WTC11 (cell line): Measurements from ENCODE around the gene DGCR8. TPM values are rescaled to one million over a fixed set of nuclear protein-coding genes. Genes with fewer than 3 reads are reported as not detected.

Experiments
- ATAC-seq: fragments of 200-7000 bp; cut with Tn5 transposase; 2 replicates; pipeline ENCODE4 v1.10.0; 2021; ENCODE audit warnings: mild to moderate bottlenecking, moderate library complexity
- CTCF ChIA-PET: fragments of 300-600 bp; sonication (Branson Sonifier 250); formaldehyde crosslinking; loops from one replicate; lab custom pipeline; 2021; ENCODE audit warnings: antibody characterized with exemption; lab: Charles Lee
- POLR2A ChIA-PET: fragments of 350-600 bp; sonication (Branson Sonifier 250); formaldehyde crosslinking; loops from one replicate; lab custom pipeline; 2021; ENCODE audit warnings: antibody characterized with exemption; lab: Charles Lee
- DNase-seq: peaks from one replicate; pipeline ENCODE4 v3.0.0; 2021; ENCODE audit warnings: low spot score
- H3K27ac Mint-ChIP-seq: 2 replicates; pipeline ENCODE4 v1.8.0; 2021; ENCODE audit warnings: mixed read lengths
- H3K27me3 Mint-ChIP-seq: 2 replicates; pipeline ENCODE4 v1.8.0; 2021; ENCODE audit warnings: low read depth, mild to moderate bottlenecking, moderate library complexity, mixed read lengths
- H3K36me3 Mint-ChIP-seq: 2 replicates; pipeline ENCODE4 v1.8.0; 2021; ENCODE audit warnings: mixed read lengths
- H3K4me1 Mint-ChIP-seq: 2 replicates; pipeline ENCODE4 v1.8.0; 2022; ENCODE audit warnings: mixed read lengths
- H3K4me3 Mint-ChIP-seq: 2 replicates; pipeline ENCODE4 v1.8.0; 2021; ENCODE audit warnings: mild to moderate bottlenecking, moderate library complexity, mixed read lengths
- H3K9me3 Mint-ChIP-seq: 2 replicates; pipeline ENCODE4 v1.8.0; 2021; ENCODE audit warnings: mixed read lengths
- ATF1 ChIP-seq: sonication (generic); formaldehyde crosslinking; IDR thresholded peaks from 2 replicates; pipeline ENCODE4 v1.8.1; 2023; ENCODE audit warnings: mild to moderate bottlenecking, moderate library complexity, missing genetic modification reagents
- CREB1 ChIP-seq: sonication (generic); formaldehyde crosslinking; IDR thresholded peaks from 2 replicates; pipeline ENCODE4 v1.8.0; 2023; ENCODE audit warnings: mild to moderate bottlenecking, missing genetic modification reagents
- GTF2I ChIP-seq: fragments of 250-450 bp; sonication (Bioruptor Pico); conservative IDR thresholded peaks from 2 replicates; pipeline ENCODE4 v1.4.0; 2021; ENCODE audit warnings: mild to moderate bottlenecking
- MYBL2 ChIP-seq: sonication (generic); formaldehyde crosslinking; IDR thresholded peaks from 2 replicates; pipeline ENCODE4 v1.8.1; 2023; ENCODE audit warnings: mild to moderate bottlenecking, moderate library complexity, missing genetic modification reagents
- RORB ChIP-seq: fragments of 250-450 bp; sonication (Bioruptor Pico); IDR thresholded peaks from 2 replicates; pipeline ENCODE4 v1.9.0; 2021; ENCODE audit warnings: mild to moderate bottlenecking
- ZNF423 ChIP-seq: fragments of 250-450 bp; sonication (Bioruptor Pico); IDR thresholded peaks from 2 replicates; pipeline ENCODE4 v2.1.2; 2022; ENCODE audit warnings: mild to moderate bottlenecking, moderate library complexity
- total RNA-seq: library from RNA; stranded (reverse); gene quantifications from 3 replicates; pipeline ENCODE4 v1.2.3, GENCODE V29; 2021
- TF ChIP-seq, protein P1 (sequence below): sonication (generic); formaldehyde crosslinking; IDR thresholded peaks from 2 replicates; pipeline ENCODE4 v1.8.0; 2022; ENCODE audit warnings: mild to moderate bottlenecking, missing genetic modification reagents
- TF ChIP-seq, protein P2 (sequence below): sonication (generic); formaldehyde crosslinking; IDR thresholded peaks from 2 replicates; pipeline ENCODE4 v1.8.1; 2023; ENCODE audit warnings: mild to moderate bottlenecking, missing genetic modification reagents, borderline replicate concordance
- TF ChIP-seq, protein P3 (sequence below): sonication (generic); formaldehyde crosslinking; IDR thresholded peaks from 2 replicates; pipeline ENCODE4 v1.8.1; 2022; ENCODE audit warnings: missing genetic modification reagents, borderline replicate concordance
- TF ChIP-seq, protein P4 (sequence below): sonication (generic); formaldehyde crosslinking; IDR thresholded peaks from 2 replicates; pipeline ENCODE4 v1.8.0; 2022; ENCODE audit warnings: mild to moderate bottlenecking, missing genetic modification reagents

DGCR8 gene
- total RNA-seq, 1 experiment from 2014 or later, result 55.0 TPM

DNA sequence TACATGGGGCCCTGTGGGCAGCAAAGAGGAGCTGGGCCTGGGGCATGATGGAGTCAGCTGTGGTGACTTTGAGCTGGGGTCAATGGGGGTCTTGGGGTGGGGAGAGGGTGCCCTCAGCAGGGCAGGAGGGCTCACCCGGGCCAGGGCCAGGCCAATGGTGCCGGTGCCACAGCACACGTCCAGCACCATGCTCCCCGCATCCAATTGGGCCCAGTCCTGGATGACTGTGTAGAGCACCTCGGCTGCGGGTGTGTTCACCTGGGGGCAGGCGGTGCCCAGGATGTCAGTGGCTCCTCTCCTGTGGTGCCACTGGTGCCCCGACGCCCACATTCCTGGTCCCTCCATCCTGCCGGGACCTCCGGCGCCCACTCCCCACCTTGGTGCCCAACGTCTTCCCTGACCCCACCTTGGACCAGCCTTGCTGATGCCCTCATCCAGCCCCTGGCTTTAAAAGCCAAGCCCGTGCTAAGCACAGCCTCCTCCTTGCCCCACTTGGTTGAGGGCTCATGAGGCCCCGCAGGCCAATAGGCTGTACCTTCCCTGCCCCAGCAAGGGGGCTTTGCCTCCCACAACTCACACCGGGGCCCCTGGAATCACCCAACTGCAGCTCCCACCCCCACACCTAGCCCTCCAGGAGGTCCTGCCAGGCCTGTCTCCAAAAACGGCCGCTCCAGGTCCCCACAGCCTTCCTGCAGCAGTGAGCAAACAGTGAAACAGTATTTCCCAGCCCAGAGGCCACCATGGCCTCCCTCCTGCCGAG, 33.7 kb downstream of the DGCR8 start:
- DNase-seq (no peak), ATAC-seq (no peak)
- CTCF ChIA-PET, result interaction anchor here (1.3 kb wide), 1 partner anchor 13 kb away, joined by 5 read pairs; no protein-coding TSS in a partner anchor
- H3K4me3 Mint-ChIP-seq, result no peak overlapping the region
- peaks cover 27% of the 10 kb centered on the region for H3K36me3 Mint-ChIP-seq
- no peaks in the 10 kb centered on the region for H3K9me3 Mint-ChIP-seq
- POLR2A ChIA-PET, result interaction anchor here (0.6 kb wide), 1 partner anchor 390 kb away, joined by 3 read pairs; no protein-coding TSS in a partner anchor
- H3K27ac Mint-ChIP-seq, result no peak overlapping the region; the same call in 1 of the 2 replicates
- TF ChIP-seq ZNF423 (CRISPR knock-in tag) (no peak), CREB1 (CRISPR knock-in tag) (no peak)
- TF ChIP-seq, protein P1, sequence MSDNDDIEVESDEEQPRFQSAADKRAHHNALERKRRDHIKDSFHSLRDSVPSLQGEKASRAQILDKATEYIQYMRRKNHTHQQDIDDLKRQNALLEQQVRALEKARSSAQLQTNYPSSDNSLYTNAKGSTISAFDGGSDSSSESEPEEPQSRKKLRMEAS (CRISPR knock-in tag), result no peak
- TF ChIP-seq, protein P2, sequence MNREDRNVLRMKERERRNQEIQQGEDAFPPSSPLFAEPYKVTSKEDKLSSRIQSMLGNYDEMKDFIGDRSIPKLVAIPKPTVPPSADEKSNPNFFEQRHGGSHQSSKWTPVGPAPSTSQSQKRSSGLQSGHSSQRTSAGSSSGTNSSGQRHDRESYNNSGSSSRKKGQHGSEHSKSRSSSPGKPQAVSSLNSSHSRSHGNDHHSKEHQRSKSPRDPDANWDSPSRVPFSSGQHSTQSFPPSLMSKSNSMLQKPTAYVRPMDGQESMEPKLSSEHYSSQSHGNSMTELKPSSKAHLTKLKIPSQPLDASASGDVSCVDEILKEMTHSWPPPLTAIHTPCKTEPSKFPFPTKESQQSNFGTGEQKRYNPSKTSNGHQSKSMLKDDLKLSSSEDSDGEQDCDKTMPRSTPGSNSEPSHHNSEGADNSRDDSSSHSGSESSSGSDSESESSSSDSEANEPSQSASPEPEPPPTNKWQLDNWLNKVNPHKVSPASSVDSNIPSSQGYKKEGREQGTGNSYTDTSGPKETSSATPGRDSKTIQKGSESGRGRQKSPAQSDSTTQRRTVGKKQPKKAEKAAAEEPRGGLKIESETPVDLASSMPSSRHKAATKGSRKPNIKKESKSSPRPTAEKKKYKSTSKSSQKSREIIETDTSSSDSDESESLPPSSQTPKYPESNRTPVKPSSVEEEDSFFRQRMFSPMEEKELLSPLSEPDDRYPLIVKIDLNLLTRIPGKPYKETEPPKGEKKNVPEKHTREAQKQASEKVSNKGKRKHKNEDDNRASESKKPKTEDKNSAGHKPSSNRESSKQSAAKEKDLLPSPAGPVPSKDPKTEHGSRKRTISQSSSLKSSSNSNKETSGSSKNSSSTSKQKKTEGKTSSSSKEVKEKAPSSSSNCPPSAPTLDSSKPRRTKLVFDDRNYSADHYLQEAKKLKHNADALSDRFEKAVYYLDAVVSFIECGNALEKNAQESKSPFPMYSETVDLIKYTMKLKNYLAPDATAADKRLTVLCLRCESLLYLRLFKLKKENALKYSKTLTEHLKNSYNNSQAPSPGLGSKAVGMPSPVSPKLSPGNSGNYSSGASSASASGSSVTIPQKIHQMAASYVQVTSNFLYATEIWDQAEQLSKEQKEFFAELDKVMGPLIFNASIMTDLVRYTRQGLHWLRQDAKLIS (CRISPR knock-in tag), result no peak
- TF ChIP-seq, protein P3, sequence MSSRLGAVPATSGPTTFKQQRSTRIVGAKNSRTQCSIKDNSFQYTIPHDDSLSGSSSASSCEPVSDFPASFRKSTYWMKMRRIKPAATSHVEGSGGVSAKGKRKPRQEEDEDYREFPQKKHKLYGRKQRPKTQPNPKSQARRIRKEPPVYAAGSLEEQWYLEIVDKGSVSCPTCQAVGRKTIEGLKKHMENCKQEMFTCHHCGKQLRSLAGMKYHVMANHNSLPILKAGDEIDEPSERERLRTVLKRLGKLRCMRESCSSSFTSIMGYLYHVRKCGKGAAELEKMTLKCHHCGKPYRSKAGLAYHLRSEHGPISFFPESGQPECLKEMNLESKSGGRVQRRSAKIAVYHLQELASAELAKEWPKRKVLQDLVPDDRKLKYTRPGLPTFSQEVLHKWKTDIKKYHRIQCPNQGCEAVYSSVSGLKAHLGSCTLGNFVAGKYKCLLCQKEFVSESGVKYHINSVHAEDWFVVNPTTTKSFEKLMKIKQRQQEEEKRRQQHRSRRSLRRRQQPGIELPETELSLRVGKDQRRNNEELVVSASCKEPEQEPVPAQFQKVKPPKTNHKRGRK (CRISPR knock-in tag), result no peak
- TF ChIP-seq, protein P4, sequence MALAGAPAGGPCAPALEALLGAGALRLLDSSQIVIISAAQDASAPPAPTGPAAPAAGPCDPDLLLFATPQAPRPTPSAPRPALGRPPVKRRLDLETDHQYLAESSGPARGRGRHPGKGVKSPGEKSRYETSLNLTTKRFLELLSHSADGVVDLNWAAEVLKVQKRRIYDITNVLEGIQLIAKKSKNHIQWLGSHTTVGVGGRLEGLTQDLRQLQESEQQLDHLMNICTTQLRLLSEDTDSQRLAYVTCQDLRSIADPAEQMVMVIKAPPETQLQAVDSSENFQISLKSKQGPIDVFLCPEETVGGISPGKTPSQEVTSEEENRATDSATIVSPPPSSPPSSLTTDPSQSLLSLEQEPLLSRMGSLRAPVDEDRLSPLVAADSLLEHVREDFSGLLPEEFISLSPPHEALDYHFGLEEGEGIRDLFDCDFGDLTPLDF (CRISPR knock-in tag), result no peak
- no peaks in the 10 kb centered on the region for H3K27me3 Mint-ChIP-seq
- H3K4me1 Mint-ChIP-seq, result peaks cover 3% of the 10 kb centered on the region

DNA sequence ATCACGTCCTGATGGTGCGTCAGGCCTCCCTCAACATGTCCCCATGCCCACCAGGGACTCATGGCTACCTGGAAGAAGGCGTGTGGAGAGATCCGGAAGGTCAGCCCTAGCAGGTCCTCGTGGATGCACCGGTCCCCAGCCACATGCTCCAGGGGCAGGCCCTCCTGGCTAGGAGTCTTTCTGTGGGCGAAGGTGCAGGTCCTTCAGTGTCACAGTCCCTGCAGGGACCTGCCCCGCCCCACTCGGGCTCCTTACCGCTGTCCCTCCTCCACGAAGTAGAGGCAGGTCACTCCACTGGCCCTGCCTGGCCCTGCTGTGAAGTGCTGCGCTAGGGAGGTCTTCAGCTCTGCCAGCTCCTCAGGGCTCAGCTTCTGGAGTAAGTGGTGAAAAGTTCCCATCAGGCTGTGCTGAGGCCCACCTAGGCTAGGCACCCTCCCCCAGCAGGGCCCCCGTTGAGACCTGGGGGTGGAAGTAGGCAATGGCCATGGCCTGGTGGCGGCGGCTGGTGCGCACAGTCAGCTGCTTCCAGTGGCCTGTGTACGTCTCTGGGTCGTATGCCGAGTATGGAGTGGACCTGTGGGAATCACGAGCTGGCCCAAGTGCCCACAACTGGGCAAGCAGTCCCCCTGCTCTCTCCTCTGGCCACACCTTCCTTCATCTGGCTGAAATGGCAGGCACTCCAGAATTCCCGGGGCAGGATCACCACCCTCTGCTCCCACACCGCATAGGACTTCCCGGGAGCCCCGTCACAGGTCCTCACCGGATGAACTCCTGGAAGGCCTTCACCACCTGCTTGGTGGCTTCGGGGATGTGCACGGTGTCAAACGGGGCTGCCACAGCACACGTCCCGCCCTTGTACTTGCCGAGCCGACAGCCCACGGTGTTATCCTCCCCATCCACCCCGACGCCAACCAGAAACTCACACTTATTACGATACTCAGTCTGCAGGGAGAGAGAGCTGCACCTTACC, 34.8 kb downstream of the DGCR8 start:
- Mint-ChIP-seq H3K27me3 (no peaks in the 10 kb centered on the region), H3K27ac (peak overlapping the region; percentile 62; the same call in 1 of the 2 replicates), H3K9me3 (no peaks in the 10 kb centered on the region), H3K36me3 (peaks cover 32% of the 10 kb centered on the region), H3K4me1 (peaks cover 12% of the 10 kb centered on the region), H3K4me3 (peak overlapping the region; percentile 34)
- CTCF ChIA-PET, result no interaction called here
- ATAC-seq (no peak), DNase-seq (no peak)
- POLR2A ChIA-PET, result interaction anchor here (1.0 to 2.0 kb wide), 2 partner anchors 14 kb away, joined by 3 to 6 read pairs; no protein-coding TSS in a partner anchor
- TF ChIP-seq ATF1 (CRISPR knock-in tag) (0 out of 2 replicates have a peak, but pooled peaks have one; percentile 48), RORB (CRISPR knock-in tag) (no peak), MYBL2 (CRISPR knock-in tag) (no peak), GTF2I (CRISPR knock-in tag) (no peak)
